ENCODE measurements around the gene ABHD18.
"Not testable (repeated sequence)": the region's sequence is repeated elsewhere in the genome, so short reads cannot be mapped to it uniquely, and the experiment has no call there.

ABHD18 gene

GRCh38 chr4:127993151-127993550 is 27.9 kb downstream of the ABHD18 start:
- no peak for DNase-seq (ENCODE audit: low spot score)

- DNase-seq (ENCODE audit: low spot score) = no peak
Measured at GRCh38 chr4:127995776-127996175, 30.6 kb downstream of the ABHD18 start.

GRCh38 chr4:127996521-127996920 is 31.3 kb downstream of the ABHD18 start:
- DNase-seq (ENCODE audit: low spot score) = not testable (repeated sequence)

- DNase-seq (ENCODE audit: low spot score) = peak; percentile 3
Measured at GRCh38 chr4:127997534-127998388, 32.6 kb downstream of the ABHD18 start.

- no peak for DNase-seq (ENCODE audit: low spot score)
Measured at GRCh38 chr4:128006592-128006991, 41.4 kb downstream of the ABHD18 start.

GRCh38 chr4:128009428-128009827 is 44.2 kb downstream of the ABHD18 start:
- no peak for DNase-seq (ENCODE audit: low spot score)

GRCh38 chr4:128025319-128025718 is 60.1 kb downstream of the ABHD18 start:
- no peak for DNase-seq (ENCODE audit: low spot score)

GRCh38 chr4:128029907-128030306 is 64.7 kb downstream of the ABHD18 start:
- no peak for DNase-seq (ENCODE audit: low spot score)

- DNase-seq (ENCODE audit: low spot score) = no peak
Measured at GRCh38 chr4:128031756-128032384, 66.7 kb downstream of the ABHD18 start.

- no peak for DNase-seq (ENCODE audit: low spot score)
Measured at GRCh38 chr4:128039568-128039967, 74.4 kb downstream of the ABHD18 start.

GRCh38 chr4:128047019-128047418 is 81.8 kb downstream of the ABHD18 start:
- DNase-seq (ENCODE audit: low spot score) = not testable (repeated sequence)

GRCh38 chr4:128047514-128047913 is 82.3 kb downstream of the ABHD18 start:
- not testable (repeated sequence) for DNase-seq (ENCODE audit: low spot score)

GRCh38 chr4:128051229-128051628 is 86.0 kb downstream of the ABHD18 start:
- not testable (repeated sequence) for DNase-seq (ENCODE audit: low spot score)

- not testable (repeated sequence) for DNase-seq (ENCODE audit: low spot score)
Measured at GRCh38 chr4:128054907-128055306, 89.7 kb downstream of the ABHD18 start.

GRCh38 chr4:128055441-128056206 is 90.4 kb downstream of the ABHD18 start:
- DNase-seq (ENCODE audit: low spot score) = not testable (repeated sequence)

GRCh38 chr4:128056396-128056795 is 91.2 kb downstream of the ABHD18 start:
- no peak for DNase-seq (ENCODE audit: low spot score)

GRCh38 chr4:128060121-128060698 is 95.0 kb downstream of the ABHD18 start:
- DNase-seq (ENCODE audit: low spot score) = no peak

- DNase-seq (ENCODE audit: low spot score) = peak; percentile 91
Measured at GRCh38 chr4:128060699-128061565, 95.7 kb downstream of the ABHD18 start, which contains the start of gene LARP1B. TSS of gene LARP1B (plus strand) at chr4:128061312. CDS start at chr4:128074952, 13,640 bp downstream.

GRCh38 chr4:128061566-128062536 is 96.6 kb downstream of the ABHD18 start:
- peak; percentile 41 for DNase-seq (ENCODE audit: low spot score)

GRCh38 chr4:128066453-128066820 is 101.2 kb downstream of the ABHD18 start:
- not testable (repeated sequence) for DNase-seq (ENCODE audit: low spot score)

Data from CD4-positive, alpha-beta T cell treated with Interleukin-6 at 100 ng/mL for 8 hours (primary cell).